ENCODE data around the gene KIF16B.

KIF16B gene

GRCh38 chr20:16539280-16540021 lies 33.8 kb downstream of the KIF16B start:
- H3K9me3 ChIP-seq (ENCODE audit: severe bottlenecking) = no peaks in the 10 kb centered on the region
- no peaks in the 10 kb centered on the region for H3K27me3 ChIP-seq (ENCODE audit: insufficient read depth, low read depth, severe bottlenecking)
- no peak for TF ChIP-seq CTCF (IDR thresholded peaks at IDR 0.05; ENCODE audit: low read depth, low read length)

GRCh38 chr20:16538779-16539178 lies 34.5 kb downstream of the KIF16B start:
- TF ChIP-seq CTCF (IDR thresholded peaks at IDR 0.05; ENCODE audit: low read depth, low read length) = no peak
- Histone ChIP-seq H3K27ac (no peak overlapping the region), H3K36me3 (no peaks in the 10 kb centered on the region), H3K9me3 (ENCODE audit: severe bottlenecking) (no peaks in the 10 kb centered on the region), H3K4me3 (ENCODE audit: low read depth, low read length) (no peak overlapping the region), H3K27me3 (ENCODE audit: insufficient read depth, low read depth, severe bottlenecking) (no peaks in the 10 kb centered on the region)
- no peak for DNase-seq

More at GRCh38 chr20:16539280-16540021, 33.8 kb downstream of the KIF16B start:
- no peak overlapping the region for H3K27ac ChIP-seq
- no peak for DNase-seq
- H3K36me3 ChIP-seq = no peaks in the 10 kb centered on the region
- no peak overlapping the region for H3K4me3 ChIP-seq (ENCODE audit: low read depth, low read length)

- Histone ChIP-seq H3K4me3 (ENCODE audit: low read depth, low read length) (no peak overlapping the region), H3K27ac (no peak overlapping the region), H3K36me3 (no peaks in the 10 kb centered on the region), H3K9me3 (ENCODE audit: severe bottlenecking) (no peaks in the 10 kb centered on the region), H3K27me3 (ENCODE audit: insufficient read depth, low read depth, severe bottlenecking) (no peaks in the 10 kb centered on the region)
- DNase-seq = no peak
- TF ChIP-seq CTCF (IDR thresholded peaks at IDR 0.05; ENCODE audit: low read depth, low read length) = no peak
These were observed 35.3 kb downstream of the KIF16B start for GRCh38 chr20:16537918-16538317.

- no peaks in the 10 kb centered on the region for H3K27me3 ChIP-seq (ENCODE audit: insufficient read depth, low read depth, severe bottlenecking)
- no peaks in the 10 kb centered on the region for H3K36me3 ChIP-seq
- no peaks in the 10 kb centered on the region for H3K9me3 ChIP-seq (ENCODE audit: severe bottlenecking)
- no peak for TF ChIP-seq CTCF (IDR thresholded peaks at IDR 0.05; ENCODE audit: low read depth, low read length)
- no peak overlapping the region for H3K4me3 ChIP-seq (ENCODE audit: low read depth, low read length)
- DNase-seq = no peak
- H3K27ac ChIP-seq = no peak overlapping the region
These were observed 36.1 kb downstream of the KIF16B start for GRCh38 chr20:16537025-16537665.

GRCh38 chr20:16535277-16535676 lies 38.0 kb downstream of the KIF16B start:
- TF ChIP-seq CTCF (IDR thresholded peaks at IDR 0.05; ENCODE audit: low read depth, low read length) = no peak
- no peak overlapping the region for H3K27ac ChIP-seq
- DNase-seq = no peak
- H3K36me3 ChIP-seq = no peaks in the 10 kb centered on the region
- no peak overlapping the region for H3K4me3 ChIP-seq (ENCODE audit: low read depth, low read length)
- no peaks in the 10 kb centered on the region for H3K9me3 ChIP-seq (ENCODE audit: severe bottlenecking)
- no peaks in the 10 kb centered on the region for H3K27me3 ChIP-seq (ENCODE audit: insufficient read depth, low read depth, severe bottlenecking)

All from WERI-Rb-1 (cell line).